Keratinocyte (primary cell): ENCODE data around the gene DGKI. TPM values are rescaled to one million over a fixed set of nuclear protein-coding genes. Genes with fewer than 3 reads are reported as not detected.

Experiments used
- DNase-seq: peaks from one replicate; pipeline ENCODE4 v3.0.0-alpha.2; 2011; ENCODE audit warnings: low read depth, missing footprints, low spot score
- FAIRE-seq: peaks from 2 replicates; lab custom pipeline; 2011; peaks lifted over from hg19 to GRCh38; lab: Jason Lieb, UNC
- H2AFZ ChIP-seq: 2 replicates; pipeline ENCODE4 v1.6.0; 2012; ENCODE audit warnings: low read length, control low read depth, inconsistent platforms; ENCODE audit not compliant: control insufficient read depth
- H3K27ac ChIP-seq: 2 replicates; pipeline ENCODE4 v1.5.1; 2011; ENCODE audit warnings: low read length; ENCODE audit not compliant: control insufficient read depth, insufficient read depth
- H3K27me3 ChIP-seq: 3 replicates; pipeline ENCODE4 v1.6.0; 2011; ENCODE audit warnings: low read length; ENCODE audit not compliant: control insufficient read depth, insufficient read depth; ENCODE audit errors: extremely low read depth
- H3K36me3 ChIP-seq, 2 experiments: 2 replicates in 1 of 2; 3 replicates in 1 of 2; pipeline ENCODE4 v1.5.1; 2011; ENCODE audit warnings: low read length in 2 of 2, mild to moderate bottlenecking in 1 of 2; ENCODE audit not compliant: control insufficient read depth in 2 of 2, insufficient read depth in 2 of 2; ENCODE audit errors: extremely low read depth in 1 of 2
- H3K4me1 ChIP-seq: 3 replicates; pipeline ENCODE4 v1.5.1; 2011; ENCODE audit warnings: low read length; ENCODE audit not compliant: control insufficient read depth, insufficient read depth; ENCODE audit errors: extremely low read depth
- H3K4me2 ChIP-seq: 3 replicates; pipeline ENCODE4 v1.6.0; 2011; ENCODE audit warnings: low read depth, low read length; ENCODE audit not compliant: control insufficient read depth, insufficient read depth; ENCODE audit errors: extremely low read depth
- H3K4me3 ChIP-seq, 3 experiments: fragments of 200-600 bp in 1 of 3; sonication (generic) in 1 of 3; 2 replicates in 2 of 3; 3 replicates in 1 of 3; pipeline ENCODE4 v1.5.1; 2011 to 2016; ENCODE audit warnings: low read length in 3 of 3, mild to moderate bottlenecking in 3 of 3, control low read depth in 2 of 3, inconsistent platforms in 1 of 3, low read depth in 1 of 3, mixed read lengths in 1 of 3, mixed run types in 1 of 3, moderate library complexity in 1 of 3; ENCODE audit not compliant: control insufficient read depth in 2 of 3, insufficient read depth in 2 of 3; ENCODE audit errors: extremely low read depth in 1 of 3
- H3K79me2 ChIP-seq: 2 replicates; pipeline ENCODE4 v1.6.0; 2012; ENCODE audit warnings: low read length; ENCODE audit not compliant: control insufficient read depth, insufficient read depth
- H3K9ac ChIP-seq: 3 replicates; pipeline ENCODE4 v1.6.0; 2011; ENCODE audit warnings: low read length; ENCODE audit not compliant: control insufficient read depth, insufficient read depth; ENCODE audit errors: extremely low read depth
- H3K9me1 ChIP-seq: 3 replicates; pipeline ENCODE4 v1.6.0; 2011; ENCODE audit warnings: low read length; ENCODE audit not compliant: control insufficient read depth, insufficient read depth; ENCODE audit errors: extremely low read depth
- H3K9me3 ChIP-seq: 2 replicates; pipeline ENCODE4 v1.5.1; 2012; ENCODE audit warnings: low read depth, low read length; ENCODE audit not compliant: control insufficient read depth
- H4K20me1 ChIP-seq: 3 replicates; pipeline ENCODE4 v1.6.0; 2011; ENCODE audit warnings: low read length; ENCODE audit not compliant: control insufficient read depth, insufficient read depth; ENCODE audit errors: extremely low read depth
- EZH2 ChIP-seq: IDR thresholded peaks from one replicate; pipeline ENCODE4 v1.6.1; 2012; ENCODE audit warnings: inconsistent platforms, mild to moderate bottlenecking, low read length, moderate library complexity
- dilution Hi-C: fragments of 300-500 bp; cut with MboI; formaldehyde crosslinking; loops from one replicate; pipeline ENCODE4 v1.7.0; 2020; ENCODE audit warnings: low sequenced_read_pairs; ENCODE audit not compliant: extremely low pct_ligation_motif_present
- polyA plus RNA-seq, 5 experiments: library from polyadenylated mRNA; depleted of rRNA in 3 of 5; stranded (reverse) in 3 of 5; stranded (forward) in 1 of 5; unstranded in 1 of 5; fragments of >200 nt; gene quantifications; 1 replicate in 1 of 5; 2 replicates in 3 of 5; 3 replicates in 1 of 5; pipeline versions ENCODE4 v1.2.1 to v1.2.3, GENCODE V29; 2011 to 2012; ENCODE audit warnings: missing spikeins in 2 of 5, low read depth in 1 of 5, low replicate concordance in 1 of 5
- TF ChIP-seq, protein P1 (sequence below), 3 experiments: IDR thresholded peaks in 1 of 3; conservative IDR thresholded peaks in 1 of 3; optimal IDR thresholded peaks in 1 of 3; 2 replicates in 2 of 3; 3 replicates in 1 of 3; pipeline versions ENCODE3 to v1.5.1; 2011; ENCODE audit warnings: low read length in 3 of 3, mild to moderate bottlenecking in 3 of 3, moderate library complexity in 2 of 3, control low read depth in 1 of 3, inconsistent platforms in 1 of 3; ENCODE audit not compliant: insufficient read depth in 2 of 3; ENCODE audit errors: extremely low read depth in 1 of 3

Gene DGKI
- polyA plus RNA-seq, 1 donor (not counting 4 experiments of a cell fraction or from before 2014, with no cell fraction given) = 0.14 TPM

DNA sequence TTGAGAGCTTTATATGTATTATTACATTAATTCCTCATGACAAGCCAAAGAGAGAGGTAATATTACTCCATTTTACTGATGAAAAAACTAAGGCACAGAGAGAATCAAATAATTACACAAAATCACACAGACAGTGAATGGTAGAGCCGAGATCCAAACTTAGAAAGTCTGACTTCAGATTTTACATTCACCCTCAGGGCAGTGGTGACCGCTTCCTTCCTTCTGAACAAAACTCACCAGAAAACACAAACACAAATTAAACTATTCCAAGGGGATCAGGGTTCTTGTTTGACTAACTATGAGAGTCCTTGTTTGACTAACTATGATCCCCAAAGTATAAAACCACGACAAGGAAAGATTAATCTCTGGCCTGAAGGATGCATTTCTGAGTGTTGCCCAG is 435.3 kb downstream of the DGKI start:
- Histone ChIP-seq H4K20me1 (no peaks in the 10 kb centered on the region), H3K9me3 (no peaks in the 10 kb centered on the region), H3K79me2 (no peaks in the 10 kb centered on the region), H3K9me1 (no peaks in the 10 kb centered on the region), H3K27me3 (no peaks in the 10 kb centered on the region), H3K27ac (no peak overlapping the region), H3K9ac (no peak overlapping the region), H3K36me3 (no peaks in the 10 kb centered on the region), H3K4me3 (no peak overlapping the region), H3K4me2 (no peak overlapping the region), H2AFZ (no peak overlapping the region), H3K4me1 (no peaks in the 10 kb centered on the region)
- dilution Hi-C loops = no loop called here
- FAIRE-seq (no peak), DNase-seq (no peak)
- TF ChIP-seq, protein P1, sequence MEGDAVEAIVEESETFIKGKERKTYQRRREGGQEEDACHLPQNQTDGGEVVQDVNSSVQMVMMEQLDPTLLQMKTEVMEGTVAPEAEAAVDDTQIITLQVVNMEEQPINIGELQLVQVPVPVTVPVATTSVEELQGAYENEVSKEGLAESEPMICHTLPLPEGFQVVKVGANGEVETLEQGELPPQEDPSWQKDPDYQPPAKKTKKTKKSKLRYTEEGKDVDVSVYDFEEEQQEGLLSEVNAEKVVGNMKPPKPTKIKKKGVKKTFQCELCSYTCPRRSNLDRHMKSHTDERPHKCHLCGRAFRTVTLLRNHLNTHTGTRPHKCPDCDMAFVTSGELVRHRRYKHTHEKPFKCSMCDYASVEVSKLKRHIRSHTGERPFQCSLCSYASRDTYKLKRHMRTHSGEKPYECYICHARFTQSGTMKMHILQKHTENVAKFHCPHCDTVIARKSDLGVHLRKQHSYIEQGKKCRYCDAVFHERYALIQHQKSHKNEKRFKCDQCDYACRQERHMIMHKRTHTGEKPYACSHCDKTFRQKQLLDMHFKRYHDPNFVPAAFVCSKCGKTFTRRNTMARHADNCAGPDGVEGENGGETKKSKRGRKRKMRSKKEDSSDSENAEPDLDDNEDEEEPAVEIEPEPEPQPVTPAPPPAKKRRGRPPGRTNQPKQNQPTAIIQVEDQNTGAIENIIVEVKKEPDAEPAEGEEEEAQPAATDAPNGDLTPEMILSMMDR (optimal IDR thresholded peaks at IDR 0.05 in 1 of 3, IDR thresholded peaks at IDR 0.05 in 1 of 3, conservative IDR thresholded peaks at IDR 0.05 in 1 of 3; ENCODE audit: extremely low read depth in 1 of 3, insufficient read depth in 2 of 3, low read length in 3 of 3) = no peak
- TF ChIP-seq EZH2 = no peak

DNA sequence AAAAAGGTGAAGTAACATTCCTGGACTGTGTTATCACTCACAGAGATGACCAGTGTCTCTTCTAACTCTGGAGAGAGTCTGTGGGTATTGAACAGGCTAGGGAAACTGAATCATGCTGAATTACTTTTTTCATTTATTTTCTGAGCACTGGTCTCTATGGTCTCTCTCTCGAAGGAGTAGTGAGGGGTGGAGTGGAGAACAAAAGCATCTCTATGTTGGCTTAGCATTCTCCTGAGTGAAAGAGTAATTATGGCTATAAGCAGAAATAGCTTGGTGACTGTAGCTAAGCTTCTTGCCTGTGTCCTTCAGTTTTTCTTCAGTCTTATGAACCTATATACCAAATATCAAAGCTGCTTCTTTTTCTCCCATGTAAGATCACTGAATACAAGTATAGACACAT is 438.6 kb downstream of the DGKI start:
- no peak overlapping the region for H3K4me3 ChIP-seq
- H3K79me2 ChIP-seq = no peaks in the 10 kb centered on the region
- H3K9me1 ChIP-seq = no peaks in the 10 kb centered on the region
- no peak for TF ChIP-seq EZH2
- TF ChIP-seq, protein P1 (optimal IDR thresholded peaks at IDR 0.05 in 1 of 3, IDR thresholded peaks at IDR 0.05 in 1 of 3, conservative IDR thresholded peaks at IDR 0.05 in 1 of 3; ENCODE audit: extremely low read depth in 1 of 3, insufficient read depth in 2 of 3, low read length in 3 of 3) = no peak
- FAIRE-seq = no peak
- H3K27ac ChIP-seq = no peak overlapping the region
- H2AFZ ChIP-seq = no peak overlapping the region
- H3K36me3 ChIP-seq = no peaks in the 10 kb centered on the region
- no peaks in the 10 kb centered on the region for H3K9me3 ChIP-seq
- H3K27me3 ChIP-seq = no peaks in the 10 kb centered on the region
- H3K9ac ChIP-seq = no peak overlapping the region
- no peak for DNase-seq
- H4K20me1 ChIP-seq = no peaks in the 10 kb centered on the region
- H3K4me1 ChIP-seq = no peaks in the 10 kb centered on the region
- dilution Hi-C loops = no loop called here
- no peak overlapping the region for H3K4me2 ChIP-seq
